Urinary bladder (tissue), 4 donors: ENCODE results near the gene BBX. TPM values are rescaled to one million over a fixed set of nuclear protein-coding genes. Genes with fewer than 3 reads are reported as not detected.

Source experiments
- DNase-seq: peaks from one replicate; pipeline ENCODE4 v3.0.0-alpha.2; 2015; ENCODE audit errors: extremely low spot score
- H3K27ac ChIP-seq: one replicate; pipeline ENCODE4 v1.5.1; 2013; ENCODE audit warnings: low read depth, mild to moderate bottlenecking, moderate library complexity
- H3K36me3 ChIP-seq: one replicate; pipeline ENCODE4 v1.6.1; 2013; ENCODE audit warnings: mild to moderate bottlenecking, moderate library complexity; ENCODE audit not compliant: insufficient read depth
- H3K4me1 ChIP-seq: one replicate; pipeline ENCODE4 v1.6.1; 2013; ENCODE audit warnings: mild to moderate bottlenecking, moderate library complexity; ENCODE audit not compliant: insufficient read depth
- H3K4me3 ChIP-seq: one replicate; pipeline ENCODE4 v1.5.1; 2013; ENCODE audit warnings: low read depth, low read length
- WGBS: extraction: QIAGEN DNeasy Blood & Tissue Kit; methylation state at CpG from one replicate; pipeline ENCODE4 v1.1.7; 2013; 5-methylcytosine and 5-hydroxymethylcytosine counted together
- polyA plus RNA-seq: library from polyadenylated mRNA; stranded (reverse); fragments of 200-250 nt; gene quantifications from one replicate; pipeline ENCODE4 v1.2.3, GENCODE V29; 2013
- total RNA-seq: library from RNA; depleted of rRNA; stranded (reverse); fragments of >200 nt; gene quantifications from one replicate; pipeline ENCODE4 v1.2.3, GENCODE V29; 2014
- donor health status: healthy with polysubstance abuse.
- donor health status: healthy.

The BBX gene
- total and polyA plus RNA-seq, 2 donors, result 25.6 to 104 TPM

GRCh38 chr3:107790612-107791011 is 267.9 kb downstream of the BBX start:
- H3K4me1 ChIP-seq, result peaks cover 3% of the 10 kb centered on the region
- no peak for DNase-seq
- no peak overlapping the region for H3K27ac ChIP-seq
- peaks cover 5% of the 10 kb centered on the region for H3K36me3 ChIP-seq
- 96% methylated on average over 6 of the region's 6 CpGs for WGBS
- no peak overlapping the region for H3K4me3 ChIP-seq

- 89% methylated on average over 1 of the region's 1 CpG for WGBS
- no peak overlapping the region for H3K27ac ChIP-seq
Measured at GRCh38 chr3:107791027-107791426, 268.3 kb downstream of the BBX start.

GRCh38 chr3:107791450-107791849 is 268.7 kb downstream of the BBX start:
- peaks cover 3% of the 10 kb centered on the region for H3K4me1 ChIP-seq
- WGBS, result 91% methylated on average over 7 of the region's 7 CpGs
- no peak for DNase-seq
- no peak overlapping the region for H3K27ac ChIP-seq
- H3K4me3 ChIP-seq, result no peak overlapping the region
- H3K36me3 ChIP-seq, result peaks cover 5% of the 10 kb centered on the region

More at GRCh38 chr3:107791027-107791426, 268.3 kb downstream of the BBX start:
- no peak for DNase-seq
- peaks cover 5% of the 10 kb centered on the region for H3K36me3 ChIP-seq
- no peak overlapping the region for H3K4me3 ChIP-seq
- peaks cover 3% of the 10 kb centered on the region for H3K4me1 ChIP-seq

- Histone ChIP-seq H3K4me3 (no peak overlapping the region), H3K4me1 (peaks cover 3% of the 10 kb centered on the region), H3K36me3 (peaks cover 6% of the 10 kb centered on the region), H3K27ac (no peak overlapping the region)
- WGBS, result 78% methylated on average over 8 of the region's 8 CpGs
- no peak for DNase-seq
Measured at GRCh38 chr3:107794664-107795443, 272.1 kb downstream of the BBX start.

GRCh38 chr3:107795514-107796094 is 272.8 kb downstream of the BBX start:
- WGBS, result 93% methylated on average over 3 of the region's 3 CpGs
- DNase-seq, result no peak
- H3K36me3 ChIP-seq, result peaks cover 3% of the 10 kb centered on the region
- H3K4me3 ChIP-seq, result no peak overlapping the region
- peaks cover 3% of the 10 kb centered on the region for H3K4me1 ChIP-seq
- H3K27ac ChIP-seq, result no peak overlapping the region

- no peak overlapping the region for H3K27ac ChIP-seq
- H3K4me1 ChIP-seq, result peaks cover 3% of the 10 kb centered on the region
- peaks cover 3% of the 10 kb centered on the region for H3K36me3 ChIP-seq
- no peak overlapping the region for H3K4me3 ChIP-seq
- no peak for DNase-seq
Measured at GRCh38 chr3:107796791-107797190, 274.0 kb downstream of the BBX start.

- WGBS, result 97% methylated on average over 1 of the region's 1 CpG
- Histone ChIP-seq H3K4me1 (peaks cover 3% of the 10 kb centered on the region), H3K4me3 (no peak overlapping the region), H3K27ac (no peak overlapping the region), H3K36me3 (peaks cover 3% of the 10 kb centered on the region)
- no peak for DNase-seq
Measured at GRCh38 chr3:107797586-107797985, 274.8 kb downstream of the BBX start.

GRCh38 chr3:107798381-107798780 is 275.6 kb downstream of the BBX start:
- peaks cover 3% of the 10 kb centered on the region for H3K36me3 ChIP-seq
- H3K4me1 ChIP-seq, result peaks cover 3% of the 10 kb centered on the region
- no peak overlapping the region for H3K4me3 ChIP-seq
- no peak overlapping the region for H3K27ac ChIP-seq
- DNase-seq, result no peak
- 78% methylated on average over 3 of the region's 3 CpGs for WGBS

- Histone ChIP-seq H3K4me1 (no peaks in the 10 kb centered on the region), H3K4me3 (no peak overlapping the region), H3K36me3 (peaks cover 3% of the 10 kb centered on the region), H3K27ac (no peak overlapping the region)
- WGBS, result 81% methylated on average over 2 of the region's 2 CpGs
- no peak for DNase-seq
Measured at GRCh38 chr3:107800710-107801109, 277.9 kb downstream of the BBX start.

GRCh38 chr3:107803170-107803569 is 280.4 kb downstream of the BBX start:
- peaks cover 3% of the 10 kb centered on the region for H3K36me3 ChIP-seq
- WGBS, result 85% methylated on average over 3 of the region's 3 CpGs
- no peak overlapping the region for H3K27ac ChIP-seq
- no peaks in the 10 kb centered on the region for H3K4me1 ChIP-seq
- no peak overlapping the region for H3K4me3 ChIP-seq
- DNase-seq, result no peak

- 98% methylated on average over 2 of the region's 2 CpGs for WGBS
- Histone ChIP-seq H3K36me3 (peaks cover 2% of the 10 kb centered on the region), H3K4me3 (no peak overlapping the region), H3K27ac (no peak overlapping the region), H3K4me1 (no peaks in the 10 kb centered on the region)
- no peak for DNase-seq
Measured at GRCh38 chr3:107806021-107806420, 283.3 kb downstream of the BBX start.

- Histone ChIP-seq H3K36me3 (peaks cover 2% of the 10 kb centered on the region), H3K27ac (no peak overlapping the region), H3K4me3 (no peak overlapping the region), H3K4me1 (no peaks in the 10 kb centered on the region)
- 92% methylated on average over 3 of the region's 3 CpGs for WGBS
- no peak for DNase-seq
Measured at GRCh38 chr3:107806536-107806935, 283.8 kb downstream of the BBX start.

GRCh38 chr3:107810171-107811071 is 287.7 kb downstream of the BBX start:
- no peak overlapping the region for H3K27ac ChIP-seq

More at GRCh38 chr3:107810171-107811071, 287.7 kb downstream of the BBX start:
- WGBS, result 80% methylated on average over 8 of the region's 8 CpGs
- DNase-seq, result no peak
- H3K36me3 ChIP-seq, result peaks cover under 1% of the 10 kb centered on the region
- H3K4me1 ChIP-seq, result no peaks in the 10 kb centered on the region
- H3K4me3 ChIP-seq, result no peak overlapping the region
